Activated T-cell treated with anti-CD3 and anti-CD28 coated beads, Interleukin-2, amount 50 U/mL, for 24 hours (primary cell): ENCODE data around the gene GNAI2.
"Not testable (repeated sequence)": the region's sequence is repeated elsewhere in the genome, so short reads cannot be mapped to it uniquely, and the experiment has no call there.

Source experiments
- DNase-seq: peaks from one replicate; pipeline ENCODE4 v3.0.0-alpha.2; 2020
- H3K27ac Mint-ChIP-seq: 2 replicates; pipeline ENCODE4 v1.8.0; 2020; ENCODE audit warnings: mild to moderate bottlenecking, mixed read lengths
- H3K27me3 Mint-ChIP-seq: 2 replicates; pipeline ENCODE4 v1.8.0; 2020; ENCODE audit warnings: mixed read lengths
- H3K36me3 Mint-ChIP-seq: 2 replicates; pipeline ENCODE4 v1.8.0; 2020; ENCODE audit warnings: low read depth, mixed read lengths
- H3K4me1 Mint-ChIP-seq: 2 replicates; pipeline ENCODE4 v1.8.0; 2020; ENCODE audit warnings: low read depth, mixed read lengths
- H3K4me3 Mint-ChIP-seq: 2 replicates; pipeline ENCODE4 v1.8.0; 2020; ENCODE audit warnings: mild to moderate bottlenecking, moderate library complexity, mixed read lengths
- H3K9me3 Mint-ChIP-seq: 2 replicates; pipeline ENCODE4 v1.8.0; 2020; ENCODE audit warnings: mixed read lengths

GNAI2 gene

GRCh38 chr3:50256978-50257890 is 21.2 kb downstream of the GNAI2 start:
- H3K27ac Mint-ChIP-seq: no peak overlapping the region
- DNase-seq: peak; percentile 65
- peaks cover 71% of the 10 kb centered on the region for H3K36me3 Mint-ChIP-seq
- no peaks in the 10 kb centered on the region for H3K27me3 Mint-ChIP-seq
- no peak overlapping the region for H3K4me3 Mint-ChIP-seq
- H3K9me3 Mint-ChIP-seq: no peaks in the 10 kb centered on the region
- H3K4me1 Mint-ChIP-seq: peaks cover 8% of the 10 kb centered on the region

GRCh38 chr3:50258029-50258680 is 22.2 kb downstream of the GNAI2 start:
- DNase-seq: no peak
- H3K9me3 Mint-ChIP-seq: no peaks in the 10 kb centered on the region
- peaks cover 62% of the 10 kb centered on the region for H3K36me3 Mint-ChIP-seq
- no peak overlapping the region for H3K4me3 Mint-ChIP-seq
- H3K27ac Mint-ChIP-seq: peak overlapping the region; percentile 22
- peaks cover 8% of the 10 kb centered on the region for H3K4me1 Mint-ChIP-seq
- no peaks in the 10 kb centered on the region for H3K27me3 Mint-ChIP-seq

GRCh38 chr3:50258979-50259378 is 23.0 kb downstream of the GNAI2 start:
- Mint-ChIP-seq H3K27ac (no peak overlapping the region), H3K4me3 (no peak overlapping the region), H3K9me3 (no peaks in the 10 kb centered on the region), H3K4me1 (peaks cover 8% of the 10 kb centered on the region), H3K27me3 (no peaks in the 10 kb centered on the region), H3K36me3 (peaks cover 54% of the 10 kb centered on the region)
- no peak for DNase-seq

GRCh38 chr3:50259432-50260026 is 23.5 kb downstream of the GNAI2 start:
- DNase-seq: no peak
- Mint-ChIP-seq H3K9me3 (no peaks in the 10 kb centered on the region), H3K36me3 (peaks cover 50% of the 10 kb centered on the region), H3K4me3 (peak overlapping the region; percentile 57), H3K27ac (peak overlapping the region; percentile 84), H3K4me1 (peaks cover 8% of the 10 kb centered on the region), H3K27me3 (no peaks in the 10 kb centered on the region)

- Mint-ChIP-seq H3K27me3 (peaks cover 3% of the 10 kb centered on the region), H3K27ac (peak overlapping the region; percentile 84), H3K9me3 (no peaks in the 10 kb centered on the region), H3K4me1 (peaks cover 8% of the 10 kb centered on the region), H3K4me3 (peak overlapping the region; percentile 69), H3K36me3 (peaks cover 43% of the 10 kb centered on the region)
- DNase-seq: peak; percentile 92
Measured at GRCh38 chr3:50260027-50260941, 24.3 kb downstream of the GNAI2 start.

- Mint-ChIP-seq H3K27ac (no peak overlapping the region), H3K4me1 (peaks cover 8% of the 10 kb centered on the region), H3K4me3 (peak overlapping the region; percentile 69), H3K36me3 (peaks cover 38% of the 10 kb centered on the region), H3K9me3 (no peaks in the 10 kb centered on the region), H3K27me3 (peaks cover 7% of the 10 kb centered on the region)
- no peak for DNase-seq
Measured at GRCh38 chr3:50260942-50261441, 25.0 kb downstream of the GNAI2 start.

GRCh38 chr3:50261505-50261904 is 25.5 kb downstream of the GNAI2 start:
- DNase-seq: no peak
- H3K27me3 Mint-ChIP-seq: peaks cover 10% of the 10 kb centered on the region
- H3K9me3 Mint-ChIP-seq: no peaks in the 10 kb centered on the region
- peaks cover 33% of the 10 kb centered on the region for H3K36me3 Mint-ChIP-seq
- H3K4me1 Mint-ChIP-seq: peaks cover 8% of the 10 kb centered on the region
- no peak overlapping the region for H3K4me3 Mint-ChIP-seq
- no peak overlapping the region for H3K27ac Mint-ChIP-seq

- H3K4me3 Mint-ChIP-seq, H3K9me3 Mint-ChIP-seq, H3K27ac Mint-ChIP-seq, DNase-seq, H3K4me1 Mint-ChIP-seq: not testable (repeated sequence)
- H3K27me3 Mint-ChIP-seq: peaks cover 16% of the 10 kb centered on the region
- H3K36me3 Mint-ChIP-seq: peaks cover 26% of the 10 kb centered on the region
Measured at GRCh38 chr3:50262200-50262599, 26.2 kb downstream of the GNAI2 start.

- no peak for DNase-seq
Measured at GRCh38 chr3:50262778-50263177, 26.8 kb downstream of the GNAI2 start.

GRCh38 chr3:50263478-50264382 is 27.7 kb downstream of the GNAI2 start:
- H3K36me3 Mint-ChIP-seq: peaks cover 11% of the 10 kb centered on the region

More at GRCh38 chr3:50262778-50263177, 26.8 kb downstream of the GNAI2 start:
- Mint-ChIP-seq H3K27ac (no peak overlapping the region), H3K27me3 (peaks cover 18% of the 10 kb centered on the region), H3K4me1 (peaks cover 8% of the 10 kb centered on the region), H3K4me3 (no peak overlapping the region), H3K36me3 (peaks cover 20% of the 10 kb centered on the region), H3K9me3 (no peaks in the 10 kb centered on the region)

GRCh38 chr3:50264383-50264963 is 28.5 kb downstream of the GNAI2 start:
- Mint-ChIP-seq H3K27me3 (peaks cover 24% of the 10 kb centered on the region), H3K4me3 (no peak overlapping the region), H3K9me3 (no peaks in the 10 kb centered on the region), H3K27ac (no peak overlapping the region), H3K36me3 (peaks cover 3% of the 10 kb centered on the region), H3K4me1 (peaks cover 7% of the 10 kb centered on the region)
- DNase-seq: no peak

More at GRCh38 chr3:50263478-50264382, 27.7 kb downstream of the GNAI2 start:
- H3K9me3 Mint-ChIP-seq: no peaks in the 10 kb centered on the region
- no peak overlapping the region for H3K4me3 Mint-ChIP-seq
- peaks cover 8% of the 10 kb centered on the region for H3K4me1 Mint-ChIP-seq
- DNase-seq: no peak
- H3K27me3 Mint-ChIP-seq: peaks cover 24% of the 10 kb centered on the region
- peak overlapping the region; percentile 44 for H3K27ac Mint-ChIP-seq

GRCh38 chr3:50264964-50265485 is 29.0 kb downstream of the GNAI2 start:
- no peak overlapping the region for H3K27ac Mint-ChIP-seq
- peaks cover 24% of the 10 kb centered on the region for H3K27me3 Mint-ChIP-seq
- no peaks in the 10 kb centered on the region for H3K9me3 Mint-ChIP-seq
- peaks cover 3% of the 10 kb centered on the region for H3K4me1 Mint-ChIP-seq
- no peak for DNase-seq
- H3K36me3 Mint-ChIP-seq: no peaks in the 10 kb centered on the region
- H3K4me3 Mint-ChIP-seq: no peak overlapping the region
